HG03378 (cell line): ENCODE results near the gene ANKS6.

ENCODE experiments used
- ATAC-seq: cut with Tn5 transposase; IDR thresholded peaks from one replicate; pipeline ENCODE4 v1.9.1; 2021; ENCODE audit warnings: mild to moderate bottlenecking, moderate library complexity; ENCODE audit not compliant: unreplicated experiment

The ANKS6 gene

GRCh38 chr9:98818764-98819163, 22.4 kb upstream of the ANKS6 start:
- no peak for ATAC-seq

- no peak for ATAC-seq
These were observed 19.1 kb upstream of the ANKS6 start for GRCh38 chr9:98815391-98815951.

- peak; percentile 56 for ATAC-seq
These were observed 14.8 kb upstream of the ANKS6 start for GRCh38 chr9:98811051-98811650.

GRCh38 chr9:98810102-98810842, 13.9 kb upstream of the ANKS6 start:
- ATAC-seq, result no peak

GRCh38 chr9:98809311-98810101, 13.2 kb upstream of the ANKS6 start:
- no peak for ATAC-seq

- no peak for ATAC-seq
These were observed 12.5 kb upstream of the ANKS6 start for GRCh38 chr9:98808875-98809274.

- ATAC-seq, result no peak
These were observed 12.1 kb upstream of the ANKS6 start for GRCh38 chr9:98808411-98808815.

- ATAC-seq, result no peak
These were observed 11.4 kb upstream of the ANKS6 start for GRCh38 chr9:98807814-98808195.

- no peak for ATAC-seq
These were observed 10.9 kb upstream of the ANKS6 start, which contains the start of gene GALNT12 for GRCh38 chr9:98807070-98807813. Gene GALNT12, plus strand, starts transcription at chr9:98807670. Its CDS starts 29 bp downstream, at chr9:98807699.

GRCh38 chr9:98806394-98807035, 10.2 kb upstream of the ANKS6 start:
- no peak for ATAC-seq

GRCh38 chr9:98805506-98806272, 9.3 kb upstream of the ANKS6 start:
- no peak for ATAC-seq

GRCh38 chr9:98804083-98804482, 7.7 kb upstream of the ANKS6 start:
- no peak for ATAC-seq

GRCh38 chr9:98801969-98802371, 5.6 kb upstream of the ANKS6 start:
- ATAC-seq, result no peak

- no peak for ATAC-seq
These were observed 5.2 kb upstream of the ANKS6 start for GRCh38 chr9:98801561-98801960.

GRCh38 chr9:98798254-98798653, 1.9 kb upstream of the ANKS6 start:
- ATAC-seq, result no peak

- ATAC-seq, result no peak
These were observed 1.1 kb upstream of the ANKS6 start for GRCh38 chr9:98797491-98797890.

GRCh38 chr9:98795970-98796363, 388 bp downstream of the ANKS6 start:
- peak; percentile 26 for ATAC-seq

GRCh38 chr9:98795295-98795955, 930 bp downstream of the ANKS6 start:
- no peak for ATAC-seq

GRCh38 chr9:98794802-98795201, 1.6 kb downstream of the ANKS6 start:
- ATAC-seq, result no peak
